ENCODE results near the gene CCDC138.

GRCh38 chr2:108920686-108921085 lies 134.1 kb downstream of the CCDC138 start:
- TF ChIP-seq ISL1 (CRISPR knock-in tag; IDR thresholded peaks at IDR 0.05) (no peak), ZFP30 (CRISPR knock-in tag; IDR thresholded peaks at IDR 0.05) (no peak), RARB (CRISPR knock-in tag; IDR thresholded peaks at IDR 0.05) (no peak), TOX (CRISPR knock-in tag; IDR thresholded peaks at IDR 0.05; ENCODE audit: borderline replicate concordance) (no peak), ARNTL (CRISPR knock-in tag; IDR thresholded peaks at IDR 0.05; ENCODE audit: borderline replicate concordance, low read depth) (no peak)

Data from SK-N-SH treated with all-trans-retinoic acid at 6 μM for 48 hours (cell line).